Measurements from ENCODE around the gene FHL2. TPM values are rescaled to one million over a fixed set of nuclear protein-coding genes. Genes with fewer than 3 reads are reported as not detected.

The FHL2 gene
- total RNA-seq, 4 donors from 2014 or later, result 27.4 to 100 (median 62.7) TPM

DNA sequence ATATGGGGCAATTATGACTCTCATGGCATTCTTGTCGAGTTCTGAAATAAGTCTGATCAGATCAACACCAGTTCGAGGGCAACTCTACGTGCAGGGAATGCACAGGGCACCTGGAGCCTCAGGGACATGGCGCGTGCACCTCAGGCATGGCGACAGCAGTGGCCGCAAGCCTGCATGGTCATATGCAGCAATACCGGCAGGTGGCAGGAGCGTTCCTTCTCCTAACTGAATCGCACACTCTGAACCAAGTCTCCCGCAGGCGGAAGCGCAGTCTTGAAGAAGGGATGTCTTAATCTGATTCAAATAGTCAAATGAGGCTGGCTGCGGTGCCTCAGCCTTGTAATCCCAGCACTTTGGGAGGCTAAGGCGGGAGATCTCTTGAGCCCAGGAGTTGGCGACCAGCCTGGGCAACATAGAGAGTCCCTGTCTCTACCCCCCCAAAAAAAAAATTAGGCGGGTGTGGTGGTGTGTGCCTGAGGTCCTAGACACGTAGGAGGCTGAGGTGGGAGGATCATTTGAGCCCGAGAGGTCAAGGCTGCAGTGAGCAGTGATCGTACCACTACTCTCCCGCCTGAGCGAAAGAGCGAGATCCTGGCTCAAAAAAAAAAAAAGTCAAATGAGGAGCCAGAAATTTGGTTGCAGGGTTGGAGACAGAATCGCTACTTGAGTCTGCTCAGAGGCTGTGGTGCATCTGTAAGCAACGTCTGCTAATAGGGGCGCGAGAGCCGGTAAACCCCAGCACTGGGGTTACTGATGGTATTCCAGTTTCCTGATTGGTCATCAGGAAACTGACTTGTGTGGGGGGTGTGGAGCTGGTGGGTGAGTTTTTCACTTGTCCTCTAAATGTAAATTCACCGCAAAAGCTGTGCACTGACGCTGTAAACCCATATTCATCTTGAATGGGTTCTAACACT, 28.8 kb downstream of the FHL2 start:
- Histone ChIP-seq H3K27ac (no peak overlapping the region), H3K4me1 (peaks cover 0 to 1% of the 10 kb centered on the region in 2 donors), H3K9me3 (no peaks in the 10 kb centered on the region), H3K36me3 (no peaks in the 10 kb centered on the region), H3K4me3 (no peak overlapping the region), H3K27me3 (no peaks in the 10 kb centered on the region)
- intact Hi-C loops (cut with DNase I; ENCODE audit: low total_unique reads), result loop anchor here (5.0 kb wide), 1 partner anchor 152 kb away; no protein-coding TSS in a partner anchor
- peak; percentile 84 to 85 for DNase-seq
- TF ChIP-seq, protein P1, sequence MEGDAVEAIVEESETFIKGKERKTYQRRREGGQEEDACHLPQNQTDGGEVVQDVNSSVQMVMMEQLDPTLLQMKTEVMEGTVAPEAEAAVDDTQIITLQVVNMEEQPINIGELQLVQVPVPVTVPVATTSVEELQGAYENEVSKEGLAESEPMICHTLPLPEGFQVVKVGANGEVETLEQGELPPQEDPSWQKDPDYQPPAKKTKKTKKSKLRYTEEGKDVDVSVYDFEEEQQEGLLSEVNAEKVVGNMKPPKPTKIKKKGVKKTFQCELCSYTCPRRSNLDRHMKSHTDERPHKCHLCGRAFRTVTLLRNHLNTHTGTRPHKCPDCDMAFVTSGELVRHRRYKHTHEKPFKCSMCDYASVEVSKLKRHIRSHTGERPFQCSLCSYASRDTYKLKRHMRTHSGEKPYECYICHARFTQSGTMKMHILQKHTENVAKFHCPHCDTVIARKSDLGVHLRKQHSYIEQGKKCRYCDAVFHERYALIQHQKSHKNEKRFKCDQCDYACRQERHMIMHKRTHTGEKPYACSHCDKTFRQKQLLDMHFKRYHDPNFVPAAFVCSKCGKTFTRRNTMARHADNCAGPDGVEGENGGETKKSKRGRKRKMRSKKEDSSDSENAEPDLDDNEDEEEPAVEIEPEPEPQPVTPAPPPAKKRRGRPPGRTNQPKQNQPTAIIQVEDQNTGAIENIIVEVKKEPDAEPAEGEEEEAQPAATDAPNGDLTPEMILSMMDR (IDR thresholded peaks at IDR 0.05), result peak; percentile 90 to 94 (median 91)
- no peak for TF ChIP-seq POLR2A (IDR thresholded peaks at IDR 0.05)

DNA sequence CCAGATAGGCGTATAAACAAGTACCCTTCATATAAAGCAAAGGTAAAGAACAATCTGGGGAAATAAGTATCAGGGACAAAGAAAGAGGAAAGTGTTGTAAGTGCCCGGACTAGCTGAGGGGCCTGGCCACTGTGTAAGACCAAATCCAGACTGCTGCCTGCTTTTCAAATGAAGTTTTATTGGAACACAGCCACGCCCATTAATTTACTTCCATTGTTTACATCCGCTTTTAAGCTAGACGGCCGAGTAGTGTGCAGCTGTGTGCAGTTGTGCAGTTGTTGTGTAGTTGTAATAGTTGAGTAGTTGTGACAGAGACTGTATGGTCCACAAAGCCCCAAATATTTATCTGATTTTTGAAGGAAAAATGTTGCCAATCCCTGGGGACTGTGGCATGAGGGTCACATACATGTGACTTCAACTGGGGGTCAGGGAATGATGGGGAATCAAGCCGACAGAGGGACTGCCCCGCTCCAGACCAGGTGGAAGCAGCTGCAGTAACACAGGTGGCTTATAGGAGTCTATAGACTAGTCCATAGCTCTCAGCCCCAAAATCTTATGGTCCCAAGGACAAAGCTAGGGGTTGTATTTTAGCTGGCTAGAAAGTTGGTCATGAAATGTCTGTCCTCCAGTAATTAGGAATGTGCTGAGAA, 30.0 kb downstream of the FHL2 start:
- Histone ChIP-seq H3K36me3 (no peaks in the 10 kb centered on the region), H3K27me3 (no peaks in the 10 kb centered on the region), H3K4me1 (peaks cover 0 to 3% of the 10 kb centered on the region in 2 donors), H3K9me3 (no peaks in the 10 kb centered on the region), H3K4me3 (no peak overlapping the region), H3K27ac (no peak overlapping the region)
- intact Hi-C loops (cut with DNase I; ENCODE audit: low total_unique reads), result loop anchor here (5.0 kb wide), 1 partner anchor 153 kb away; no protein-coding TSS in a partner anchor
- TF ChIP-seq POLR2A (IDR thresholded peaks at IDR 0.05), result no peak
- TF ChIP-seq, protein P1 (IDR thresholded peaks at IDR 0.05), result no peak
- no peak for DNase-seq

GRCh38 chr2:105365206-105365605, 33.6 kb downstream of the FHL2 start:
- no peak for DNase-seq
- no peaks in the 10 kb centered on the region for H3K27me3 ChIP-seq
- TF ChIP-seq, protein P1 (IDR thresholded peaks at IDR 0.05), result no peak
- no peak for TF ChIP-seq POLR2A (IDR thresholded peaks at IDR 0.05)
- H3K36me3 ChIP-seq, result no peaks in the 10 kb centered on the region
- H3K4me1 ChIP-seq, result peaks cover 0 to 3% of the 10 kb centered on the region in 2 donors
- H3K4me3 ChIP-seq, result no peak overlapping the region
- H3K9me3 ChIP-seq, result no peaks in the 10 kb centered on the region
- intact Hi-C loops (cut with DNase I; ENCODE audit: low total_unique reads), result loop anchor here (5.0 kb wide), 1 partner anchor 157 kb away; no protein-coding TSS in a partner anchor
- no peak overlapping the region for H3K27ac ChIP-seq

- TF ChIP-seq, protein P1 (IDR thresholded peaks at IDR 0.05), result no peak
- TF ChIP-seq POLR2A (IDR thresholded peaks at IDR 0.05), result no peak
- H3K4me3 ChIP-seq, result no peak overlapping the region
- intact Hi-C loops (cut with DNase I; ENCODE audit: low total_unique reads), result loop anchor here (5.0 kb wide), 1 partner anchor 158 kb away; no protein-coding TSS in a partner anchor
- no peaks in the 10 kb centered on the region for H3K9me3 ChIP-seq
- no peak overlapping the region for H3K27ac ChIP-seq
- no peaks in the 10 kb centered on the region for H3K27me3 ChIP-seq
- DNase-seq, result no peak
- peaks cover 0 to 3% of the 10 kb centered on the region in 2 donors for H3K4me1 ChIP-seq
- H3K36me3 ChIP-seq, result no peaks in the 10 kb centered on the region
Observed at GRCh38 chr2:105364436-105365139, 34.3 kb downstream of the FHL2 start.
